Transverse colon (tissue), 4 donors: ENCODE measurements around the gene CDC42. TPM values are rescaled to one million over a fixed set of nuclear protein-coding genes. Genes with fewer than 3 reads are reported as not detected.
A peak's percentile ranks its signal among the peaks of the same experiment; 100 is the strongest.

Experiments
- DNase-seq: peaks from one replicate; pipeline ENCODE4 v3.0.0-alpha.2; 2019
- H3K27ac ChIP-seq, 4 donors: fragments of 200-600 bp; sonication (generic); 2 replicates each; pipeline ENCODE4 v1.5.1; 2016 to 2018; ENCODE audit warnings: inconsistent platforms in 4 of 4
- H3K27me3 ChIP-seq: fragments of 200-600 bp; sonication (generic); 2 replicates; pipeline ENCODE4 v1.5.1; 2017; ENCODE audit warnings: inconsistent platforms
- H3K36me3 ChIP-seq, 4 donors: fragments of 200-600 bp; sonication (generic); 2 replicates each; pipeline ENCODE4 v1.5.1; 2017 to 2019; ENCODE audit warnings: inconsistent platforms in 4 of 4
- H3K4me1 ChIP-seq, 4 donors: fragments of 200-600 bp; sonication (generic); 2 replicates each; pipeline ENCODE4 v1.5.1; 2017 to 2020; ENCODE audit warnings: inconsistent platforms in 4 of 4
- H3K4me3 ChIP-seq, 4 donors: fragments of 200-600 bp; sonication (generic); 1 replicate in 1 of 4; 2 replicates in 3 of 4; pipeline versions ENCODE4 v1.5.1 to v1.6.1; 2017 to 2019; ENCODE audit warnings: inconsistent platforms in 4 of 4
- H3K9me3 ChIP-seq, 2 donors: fragments of 200-600 bp; sonication (generic); 2 replicates each; pipeline ENCODE4 v1.5.1; 2017 to 2019; ENCODE audit warnings: inconsistent platforms in 2 of 2
- CTCF ChIP-seq, 5 experiments: fragments of 200-600 bp in 3 of 5; fragments of 450-650 bp in 2 of 5; sonication (generic) in 3 of 5; IDR thresholded peaks; 1 replicate in 2 of 5; 2 replicates in 3 of 5; pipeline ENCODE4 v1.5.1; 2016 to 2017; ENCODE audit warnings: antibody characterized with exemption in 5 of 5, inconsistent platforms in 3 of 5, mild to moderate bottlenecking in 2 of 5, moderate library complexity in 1 of 5
- EP300 ChIP-seq: sonication (generic); formaldehyde crosslinking; IDR thresholded peaks from one replicate; pipeline ENCODE4 v1.6.1; 2017; ENCODE audit warnings: antibody characterized with exemption, low read depth
- POLR2A ChIP-seq: fragments of 450-650 bp; IDR thresholded peaks from one replicate; pipeline ENCODE4 v1.6.1; 2016; ENCODE audit warnings: antibody characterized with exemption, mild to moderate bottlenecking, moderate library complexity
- POLR2AphosphoS5 ChIP-seq, 3 donors: sonication (generic); formaldehyde crosslinking; IDR thresholded peaks; one replicate each; pipeline ENCODE4 v1.6.1; 2016; ENCODE audit warnings: antibody characterized with exemption in 3 of 3
- WGBS, 2 donors: methylation state at CpG; one replicate each; pipeline ENCODE4 v1.1.5; 2018; ENCODE audit warnings: low coverage in 1 of 2; 5-methylcytosine and 5-hydroxymethylcytosine counted together
- in situ Hi-C, 4 donors: fragments of 200-750 bp; cut with MboI; loops; one replicate each; pipeline versions ENCODE4 v1.15.0 to v1.15.1; 2017; ENCODE audit warnings: low sequenced_read_pairs in 3 of 4, low pct_ligation_motif_present in 1 of 4, low pct_unique_long_range_greater_than_20kb in 1 of 4
- intact Hi-C: fragments of 100-400 bp; cut with DNase I; formaldehyde crosslinking; loops from one replicate; pipeline ENCODE4 v1.15.1; 2023; ENCODE audit warnings: low total_unique reads
- total RNA-seq, 4 donors: library from RNA; depleted of rRNA; stranded (reverse); fragments of >200 nt; gene quantifications; one replicate each; pipeline ENCODE4 v1.1.0, GENCODE V29; 2016

The CDC42 gene
- total RNA-seq, 4 donors from 2014 or later = 140 to 245 (median 174) TPM

- no peak for TF ChIP-seq CTCF (IDR thresholded peaks at IDR 0.05)
- peak in 2 of 3 donors; percentile 89 to 95 for TF ChIP-seq POLR2AphosphoS5 (IDR thresholded peaks at IDR 0.05)
- TF ChIP-seq POLR2A = peak; percentile 91
- TF ChIP-seq EP300 = no peak
- in situ Hi-C loops = no loop called here
- Histone ChIP-seq H3K4me1 (peaks cover 4 to 27% (median 14%) of the 10 kb centered on the region in 4 donors), H3K9me3 (no peaks in the 10 kb centered on the region), H3K4me3 (peak overlapping the region; percentile 89 to 98 (median 92)), H3K27ac (peak overlapping the region; percentile 98 to 100 (median 98)), H3K27me3 (no peaks in the 10 kb centered on the region), H3K36me3 (no peaks in the 10 kb centered on the region)
- peak; percentile 88 for DNase-seq
- WGBS, 2 donors = 0% methylated on average over 42 of the region's 42 CpGs; no CpG with 5 or more reads in 1 of the 2 donors
- intact Hi-C loops = no loop called here
These were observed 26.9 kb upstream of the CDC42 start for GRCh38 chr1:22025368-22026155.

- no peaks in the 10 kb centered on the region for H3K27me3 ChIP-seq
- intact Hi-C loops (no loop called here), in situ Hi-C loops (no loop called here)
- no peak overlapping the region for H3K4me3 ChIP-seq
- H3K4me1 ChIP-seq = peaks cover 11 to 40% (median 22%) of the 10 kb centered on the region in 4 donors
- DNase-seq = no peak
- no peaks in the 10 kb centered on the region for H3K36me3 ChIP-seq
- peak overlapping the region in 1 of 4 donors; percentile 98 for H3K27ac ChIP-seq
- no peak for TF ChIP-seq CTCF (IDR thresholded peaks at IDR 0.05)
- 56 to 57% methylated on average over 3 of the region's 3 CpGs for WGBS, 2 donors
- H3K9me3 ChIP-seq = no peaks in the 10 kb centered on the region
These were observed 25.6 kb upstream of the CDC42 start for GRCh38 chr1:22026924-22027289.

- intact Hi-C loops (no loop called here), in situ Hi-C loops (no loop called here)
- peak overlapping the region in 3 of 4 donors; percentile 66 to 85 (median 81) for H3K27ac ChIP-seq
- DNase-seq = no peak
- H3K27me3 ChIP-seq = no peaks in the 10 kb centered on the region
- WGBS, 2 donors = 78 to 83% methylated on average over 1 to 4 of the region's 4 CpGs
- TF ChIP-seq CTCF (IDR thresholded peaks at IDR 0.05) = no peak
- TF ChIP-seq EP300 = no peak
- TF ChIP-seq POLR2AphosphoS5 (IDR thresholded peaks at IDR 0.05) = no peak
- TF ChIP-seq POLR2A = no peak
- H3K9me3 ChIP-seq = no peaks in the 10 kb centered on the region
- peaks cover 5 to 33% (median 16%) of the 10 kb centered on the region in 4 donors for H3K4me1 ChIP-seq
- H3K4me3 ChIP-seq = no peak overlapping the region
- H3K36me3 ChIP-seq = no peaks in the 10 kb centered on the region
These were observed 22.5 kb upstream of the CDC42 start for GRCh38 chr1:22030057-22030456.

GRCh38 chr1:22030473-22030872, 22.0 kb upstream of the CDC42 start:
- no peaks in the 10 kb centered on the region for H3K36me3 ChIP-seq
- no peak for DNase-seq
- H3K27me3 ChIP-seq = no peaks in the 10 kb centered on the region
- in situ Hi-C loops (no loop called here), intact Hi-C loops (no loop called here)
- H3K4me1 ChIP-seq = peaks cover 5 to 33% (median 16%) of the 10 kb centered on the region in 4 donors
- 80% methylated on average over 3 of the region's 3 CpGs; no CpG with 5 or more reads in 1 of the 2 donors for whole genome bisulfite sequencing, 2 donors
- peak overlapping the region in 3 of 4 donors; percentile 66 to 85 (median 81) for H3K27ac ChIP-seq
- no peaks in the 10 kb centered on the region for H3K9me3 ChIP-seq
- TF ChIP-seq CTCF (IDR thresholded peaks at IDR 0.05) = no peak
- no peak for TF ChIP-seq EP300
- TF ChIP-seq POLR2A = no peak
- TF ChIP-seq POLR2AphosphoS5 (IDR thresholded peaks at IDR 0.05) = no peak
- H3K4me3 ChIP-seq = no peak overlapping the region
